Mesenchymal stem cell (in vitro differentiated cells and primary cell): ENCODE results near the gene ZNRD2.

Experiments
- DNase-seq: peaks from one replicate; pipeline ENCODE4 v3.0.0-alpha.2; 2013
- H2AFZ ChIP-seq: one replicate; pipeline ENCODE4 v1.6.1; 2013; ENCODE audit warnings: low read depth, mild to moderate bottlenecking, control low read depth, inconsistent platforms, low read length, moderate library complexity
- H2AK5ac ChIP-seq: 2 replicates; pipeline ENCODE4 v1.6.1; 2013; ENCODE audit warnings: low read length, moderate library complexity, mild to moderate bottlenecking, inconsistent platforms; ENCODE audit not compliant: severe bottlenecking
- H2BK120ac ChIP-seq: one replicate; pipeline ENCODE4 v1.6.1; 2013; ENCODE audit warnings: low read depth, mild to moderate bottlenecking, inconsistent platforms, low read length, moderate library complexity
- H2BK12ac ChIP-seq, 2 experiments: one replicate each; pipeline ENCODE4 v1.6.1; 2013; ENCODE audit warnings: inconsistent platforms in 2 of 2, low read length in 2 of 2, mild to moderate bottlenecking in 2 of 2, moderate library complexity in 2 of 2, control low read depth in 1 of 2
- H2BK15ac ChIP-seq: one replicate; pipeline ENCODE4 v1.6.1; 2013; ENCODE audit warnings: mild to moderate bottlenecking, low read depth, inconsistent platforms; ENCODE audit not compliant: poor library complexity, severe bottlenecking
- H2BK5ac ChIP-seq: 2 replicates; pipeline ENCODE4 v1.6.1; 2013; ENCODE audit warnings: low read depth, mild to moderate bottlenecking, low read length, control low read depth, inconsistent platforms; ENCODE audit not compliant: poor library complexity, severe bottlenecking
- H3K14ac ChIP-seq, 2 experiments: one replicate each; pipeline ENCODE4 v1.6.1; 2013; ENCODE audit warnings: inconsistent platforms in 2 of 2, low read length in 2 of 2, control low read depth in 1 of 2, mild to moderate bottlenecking in 1 of 2, moderate library complexity in 1 of 2
- H3K18ac ChIP-seq, 2 experiments: one replicate each; pipeline ENCODE4 v1.6.1; 2013; ENCODE audit warnings: inconsistent platforms in 2 of 2, low read length in 2 of 2, control low read depth in 1 of 2, low read depth in 1 of 2, mild to moderate bottlenecking in 1 of 2
- H3K23ac ChIP-seq, 2 experiments: one replicate each; pipeline ENCODE4 v1.6.1; 2013; ENCODE audit warnings: inconsistent platforms in 2 of 2, low read length in 2 of 2, mild to moderate bottlenecking in 2 of 2, moderate library complexity in 2 of 2, control low read depth in 1 of 2
- H3K27ac ChIP-seq: 2 replicates; pipeline ENCODE4 v1.5.1; 2013; ENCODE audit warnings: mild to moderate bottlenecking, moderate library complexity, low read length, control low read depth, inconsistent platforms; ENCODE audit not compliant: poor library complexity, severe bottlenecking
- H3K27me3 ChIP-seq, 2 experiments: 2 replicates each; pipeline versions ENCODE4 v1.6.1 to v1.7.0; 2013; ENCODE audit warnings: low read length in 2 of 2, mild to moderate bottlenecking in 2 of 2, moderate library complexity in 2 of 2, control low read depth in 1 of 2, inconsistent platforms in 1 of 2; ENCODE audit not compliant: control insufficient read depth in 1 of 2, insufficient read depth in 1 of 2
- H3K36me3 ChIP-seq, 2 experiments: 2 replicates each; pipeline versions ENCODE4 v1.6.1 to v1.7.0; 2013; ENCODE audit warnings: low read length in 2 of 2, control low read depth in 1 of 2, inconsistent platforms in 1 of 2, low read depth in 1 of 2, mild to moderate bottlenecking in 1 of 2; ENCODE audit not compliant: insufficient read depth in 2 of 2, control insufficient read depth in 1 of 2
- H3K4ac ChIP-seq, 2 experiments: one replicate each; pipeline ENCODE4 v1.6.1; 2013; ENCODE audit warnings: inconsistent platforms in 2 of 2, low read length in 2 of 2, mild to moderate bottlenecking in 2 of 2, moderate library complexity in 2 of 2, control low read depth in 1 of 2, low read depth in 1 of 2
- H3K4me1 ChIP-seq: 2 replicates; pipeline ENCODE4 v1.6.1; 2013; ENCODE audit warnings: low read depth, low read length, control low read depth; ENCODE audit not compliant: control insufficient read depth, insufficient read depth
- H3K4me2 ChIP-seq: 2 replicates; pipeline ENCODE4 v1.6.1; 2013; ENCODE audit warnings: low read length, mild to moderate bottlenecking, inconsistent platforms; ENCODE audit not compliant: poor library complexity, severe bottlenecking
- H3K4me3 ChIP-seq, 2 experiments: 2 replicates each; pipeline versions ENCODE4 v1.5.1 to v1.7.0; 2013; ENCODE audit warnings: low read length in 2 of 2, mild to moderate bottlenecking in 2 of 2, control low read depth in 1 of 2, low read depth in 1 of 2; ENCODE audit not compliant: insufficient read depth in 1 of 2
- H3K79me1 ChIP-seq: replicated peaks from 2 replicates; pipeline ENCODE4 v1.6.1; 2013; ENCODE audit warnings: mild to moderate bottlenecking, control low read depth, low read length, inconsistent platforms; ENCODE audit not compliant: poor library complexity, severe bottlenecking
- H3K9ac ChIP-seq: 2 replicates; pipeline ENCODE4 v1.7.0; 2013; ENCODE audit warnings: mild to moderate bottlenecking, low read length, moderate library complexity
- H3K9me3 ChIP-seq: 2 replicates; pipeline ENCODE4 v1.7.0; 2013; ENCODE audit warnings: mild to moderate bottlenecking, low read length; ENCODE audit not compliant: control insufficient read depth
- H4K8ac ChIP-seq: one replicate; pipeline ENCODE4 v1.6.1; 2013; ENCODE audit warnings: inconsistent platforms, mild to moderate bottlenecking, low read length, moderate library complexity
- H4K91ac ChIP-seq: one replicate; pipeline ENCODE4 v1.6.1; 2013; ENCODE audit warnings: mild to moderate bottlenecking, low read length, inconsistent platforms
- WGBS: methylation state at CpG from one replicate; pipeline ENCODE4 v1.1.7; 2013; ENCODE audit warnings: mixed read lengths; 5-methylcytosine and 5-hydroxymethylcytosine counted together

ZNRD2 gene

DNA sequence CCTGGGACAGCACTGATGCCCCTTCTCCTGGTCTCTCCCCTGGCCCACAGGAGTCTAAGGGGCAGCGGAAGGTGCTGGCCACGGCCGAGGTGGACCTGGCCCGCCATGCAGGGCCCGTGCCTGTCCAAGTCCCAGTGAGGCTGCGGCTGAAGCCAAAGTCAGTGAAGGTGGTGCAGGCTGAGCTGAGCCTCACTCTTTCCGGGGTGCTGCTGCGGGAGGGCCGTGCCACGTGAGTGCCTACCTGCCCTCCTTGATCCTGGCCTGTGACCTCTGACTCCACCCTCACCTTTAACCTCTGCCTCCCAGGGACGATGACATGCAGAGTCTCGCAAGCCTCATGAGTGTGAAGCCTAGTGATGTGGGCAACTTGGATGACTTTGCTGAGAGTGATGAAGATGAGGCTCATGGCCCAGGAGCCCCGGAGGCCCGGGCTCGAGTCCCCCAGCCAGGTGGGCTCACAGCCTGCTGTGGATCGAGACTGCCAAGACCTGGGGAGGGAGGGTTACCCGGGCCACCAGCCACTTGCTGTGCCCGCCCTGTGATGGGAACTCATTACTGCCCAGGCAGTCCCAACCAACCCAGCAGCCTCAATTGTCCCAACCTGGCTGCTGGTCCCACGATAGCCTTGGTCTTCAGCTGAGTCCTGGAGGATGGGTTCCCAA lies 9.9 kb downstream of the ZNRD2 start:
- Histone ChIP-seq H3K9ac (no peak overlapping the region), H3K18ac (no peak overlapping the region), H3K4me3 (no peak overlapping the region), H3K4ac (no peak overlapping the region), H3K4me1 (peaks cover 27% of the 10 kb centered on the region), H3K27me3 (no peaks in the 10 kb centered on the region), H3K79me1 (peaks cover 23% of the 10 kb centered on the region), H3K14ac (no peak overlapping the region), H2BK5ac (no peak overlapping the region), H3K9me3 (no peaks in the 10 kb centered on the region), H3K4me2 (no peak overlapping the region), H4K8ac (no peak overlapping the region), H3K36me3 (peaks cover 53 to 54% of the 10 kb centered on the region in 2 experiments), H3K27ac (no peak overlapping the region), H2AK5ac (no peak overlapping the region), H4K91ac (no peak overlapping the region), H2AFZ (no peak overlapping the region), H2BK120ac (no peak overlapping the region), H2BK15ac (no peak overlapping the region), H3K23ac (no peak overlapping the region), H2BK12ac (no peak overlapping the region)
- DNase-seq, result no peak
- WGBS, result 95% methylated on average over 18 of the region's 19 CpGs

DNA sequence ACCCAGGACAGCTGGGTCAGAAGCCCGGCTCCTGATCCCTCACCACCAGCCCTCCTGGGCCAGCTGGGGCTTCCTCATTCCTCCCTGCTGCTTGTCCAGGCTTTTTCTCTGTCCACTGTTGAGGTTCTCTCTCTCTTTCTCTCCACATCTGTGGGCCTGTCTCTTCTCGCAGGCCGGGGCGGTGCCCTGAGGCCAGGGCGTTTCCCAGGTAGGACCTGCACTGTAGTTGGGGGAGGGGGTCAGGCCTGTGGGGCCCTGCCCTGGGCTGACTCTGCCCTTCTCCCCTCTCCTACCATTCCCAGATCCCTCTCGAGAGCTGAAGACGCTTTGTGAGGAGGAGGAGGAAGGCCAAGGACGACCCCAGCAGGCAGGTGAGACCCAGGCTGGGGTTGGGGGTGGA lies 10.5 kb downstream of the ZNRD2 start:
- DNase-seq, result no peak
- Histone ChIP-seq H3K4ac (no peak overlapping the region), H4K91ac (no peak overlapping the region), H2BK12ac (no peak overlapping the region), H3K27ac (no peak overlapping the region), H3K79me1 (peaks cover 23% of the 10 kb centered on the region), H2AK5ac (no peak overlapping the region), H3K36me3 (peaks cover 58 to 59% of the 10 kb centered on the region in 2 experiments), H2BK15ac (no peak overlapping the region), H3K27me3 (no peaks in the 10 kb centered on the region), H3K4me2 (no peak overlapping the region), H3K9me3 (no peaks in the 10 kb centered on the region), H2BK5ac (no peak overlapping the region), H3K9ac (no peak overlapping the region), H3K4me3 (no peak overlapping the region), H3K4me1 (peaks cover 25% of the 10 kb centered on the region), H2AFZ (no peak overlapping the region), H2BK120ac (no peak overlapping the region), H3K23ac (no peak overlapping the region), H3K14ac (no peak overlapping the region), H3K18ac (no peak overlapping the region), H4K8ac (no peak overlapping the region)
- WGBS, result 97% methylated on average over 3 of the region's 8 CpGs

GRCh38 chr11:65581928-65582327 lies 11.7 kb downstream of the ZNRD2 start:
- Histone ChIP-seq H3K23ac (no peak overlapping the region), H4K8ac (no peak overlapping the region), H2BK12ac (no peak overlapping the region), H3K4me1 (peaks cover 17% of the 10 kb centered on the region), H2BK15ac (no peak overlapping the region), H3K4me2 (no peak overlapping the region), H2AFZ (no peak overlapping the region), H2BK120ac (no peak overlapping the region), H3K14ac (no peak overlapping the region), H3K9me3 (no peaks in the 10 kb centered on the region), H3K9ac (no peak overlapping the region), H3K36me3 (peaks cover 64 to 67% of the 10 kb centered on the region in 2 experiments), H3K27ac (no peak overlapping the region), H3K4me3 (no peak overlapping the region), H4K91ac (no peak overlapping the region), H3K18ac (no peak overlapping the region), H3K79me1 (peaks cover 21% of the 10 kb centered on the region), H3K27me3 (no peaks in the 10 kb centered on the region), H2BK5ac (no peak overlapping the region), H2AK5ac (no peak overlapping the region), H3K4ac (no peak overlapping the region)
- DNase-seq, result no peak
- 92% methylated on average over 3 of the region's 3 CpGs for WGBS

DNA sequence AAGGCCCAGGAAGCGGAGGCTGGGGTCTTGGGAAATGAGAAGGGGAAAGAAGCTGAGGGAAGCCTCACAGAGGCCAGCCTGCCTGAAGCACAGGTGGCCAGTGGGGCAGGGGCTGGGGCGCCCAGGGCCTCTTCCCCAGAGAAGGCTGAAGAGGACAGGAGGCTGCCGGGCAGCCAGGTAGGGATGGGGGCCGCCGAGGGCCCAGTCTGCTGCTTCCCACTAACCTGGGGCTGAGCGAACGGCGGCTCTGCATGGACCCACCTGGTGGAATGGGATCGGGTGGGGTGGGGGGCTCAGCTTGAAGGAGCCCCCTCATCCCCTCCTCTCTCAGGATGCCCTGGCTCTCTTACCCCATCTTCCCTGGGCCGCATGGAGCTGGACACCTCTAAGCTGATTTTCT lies 13.3 kb downstream of the ZNRD2 start:
- no peaks in the 10 kb centered on the region for H3K9me3 ChIP-seq
- H3K79me1 ChIP-seq, result peaks cover 25% of the 10 kb centered on the region
- no peak overlapping the region for H3K14ac ChIP-seq
- no peak for DNase-seq
- H3K4me3 ChIP-seq, result no peak overlapping the region
- no peak overlapping the region for H3K18ac ChIP-seq
- H3K36me3 ChIP-seq, result peaks cover 68 to 69% of the 10 kb centered on the region in 2 experiments
- no peak overlapping the region for H2AK5ac ChIP-seq
- H2AFZ ChIP-seq, result no peak overlapping the region
- H3K4ac ChIP-seq, result no peak overlapping the region
- no peaks in the 10 kb centered on the region for H3K27me3 ChIP-seq
- no peak overlapping the region for H2BK5ac ChIP-seq
- H3K9ac ChIP-seq, result no peak overlapping the region
- H4K8ac ChIP-seq, result no peak overlapping the region
- H3K27ac ChIP-seq, result no peak overlapping the region
- H2BK12ac ChIP-seq, result no peak overlapping the region
- no peak overlapping the region for H3K4me2 ChIP-seq
- peak overlapping the region; percentile 84 for H2BK15ac ChIP-seq
- no peak overlapping the region for H4K91ac ChIP-seq
- 79% methylated on average over 2 of the region's 10 CpGs for WGBS
- peaks cover 14% of the 10 kb centered on the region for H3K4me1 ChIP-seq
- no peak overlapping the region for H3K23ac ChIP-seq
- H2BK120ac ChIP-seq, result no peak overlapping the region
